Jurkat, Clone E6-1 (cell line): ENCODE measurements around the gene HTRA1.

ENCODE experiments used
- DNase-seq: peaks from one replicate; pipeline ENCODE4 v3.0.0-alpha.2; 2011; ENCODE audit warnings: low read depth, low spot score
- H3K4me3 ChIP-seq: 2 replicates; pipeline ENCODE4 v1.5.1; 2011; ENCODE audit warnings: mild to moderate bottlenecking, low read length, control low read depth, moderate library complexity

HTRA1 gene

DNA sequence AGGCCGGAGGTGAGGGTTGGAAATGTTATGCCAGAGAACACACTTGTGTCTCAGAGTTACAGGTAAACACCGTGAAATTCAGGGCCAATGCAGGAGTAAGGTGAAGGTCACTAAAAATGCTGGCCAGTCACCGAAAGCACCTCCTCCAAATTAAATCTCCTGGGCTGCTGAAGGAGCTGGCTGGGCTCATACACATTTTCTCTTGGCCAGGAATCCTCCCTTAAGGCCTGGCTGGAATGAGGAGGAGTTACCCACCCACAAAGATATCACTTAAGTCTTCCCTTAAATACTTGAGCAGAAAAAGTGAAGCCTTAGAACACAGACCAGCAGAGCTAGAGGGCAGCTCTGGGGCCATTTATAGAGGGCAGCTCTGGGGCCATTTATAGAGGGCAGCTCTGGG is 46.3 kb downstream of the HTRA1 start:
- no peak overlapping the region for H3K4me3 ChIP-seq
- no peak for DNase-seq

DNA sequence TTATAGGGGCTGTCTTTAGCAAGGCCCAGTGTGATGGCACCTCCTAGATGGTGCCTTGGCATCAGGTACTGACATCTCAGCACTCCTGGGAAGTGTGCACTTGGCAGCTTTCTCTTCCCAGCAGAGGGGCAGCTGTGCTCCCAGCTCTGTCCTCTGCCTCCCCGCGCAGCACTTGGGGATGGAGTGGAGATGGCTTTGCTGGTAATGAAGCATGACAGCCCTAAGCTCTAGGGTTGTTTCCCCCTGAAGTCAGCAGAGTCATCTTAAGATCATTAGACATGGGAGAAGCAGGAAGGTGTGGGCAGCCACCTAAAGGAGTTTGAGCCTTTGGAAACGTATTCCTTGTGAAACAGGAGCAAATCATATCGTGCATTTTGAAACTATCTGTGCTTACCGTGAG is 46.7 kb downstream of the HTRA1 start:
- no peak for DNase-seq
- H3K4me3 ChIP-seq = no peak overlapping the region

DNA sequence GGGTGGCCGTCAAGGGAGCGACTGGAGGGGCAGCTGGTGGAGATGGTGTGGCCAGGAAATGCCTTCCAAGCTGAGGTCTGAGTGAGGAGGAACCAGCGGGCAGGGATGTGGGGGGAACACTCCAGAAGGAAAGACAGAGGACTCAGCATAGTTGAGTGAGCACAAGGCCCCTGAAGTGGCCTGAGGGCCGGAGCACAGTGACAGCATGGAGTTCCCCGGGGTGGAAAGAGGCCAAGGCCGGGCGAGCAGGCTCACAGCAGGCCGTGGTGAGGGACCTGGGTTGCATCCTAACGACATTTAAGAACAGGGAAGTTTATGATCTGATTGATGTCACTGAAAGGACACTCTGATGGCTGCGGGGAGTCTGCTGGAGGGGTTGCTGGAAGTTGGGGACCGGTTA is 48.0 kb downstream of the HTRA1 start:
- DNase-seq = no peak
- no peak overlapping the region for H3K4me3 ChIP-seq

DNA sequence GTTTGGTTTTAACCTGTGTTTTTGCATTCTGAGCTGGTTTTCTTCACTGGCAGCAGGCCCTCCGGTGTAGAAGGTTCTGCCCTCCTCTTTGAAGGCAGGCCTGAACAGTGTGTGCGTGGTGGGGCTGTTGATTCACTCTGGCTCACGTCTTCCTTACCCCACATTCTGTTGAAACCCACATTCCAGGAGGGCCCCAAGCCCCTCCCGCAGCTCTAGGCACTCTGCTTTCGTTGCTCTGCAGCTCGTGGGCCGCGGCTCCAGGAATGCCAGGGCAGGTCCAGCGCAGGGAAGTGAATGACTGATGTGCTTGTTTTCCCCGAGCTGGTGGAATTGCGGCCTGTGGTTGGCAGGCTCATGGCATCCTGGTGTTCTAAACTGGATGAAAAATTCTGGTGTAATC is 49.0 kb downstream of the HTRA1 start:
- no peak for DNase-seq
- H3K4me3 ChIP-seq = no peak overlapping the region

DNA sequence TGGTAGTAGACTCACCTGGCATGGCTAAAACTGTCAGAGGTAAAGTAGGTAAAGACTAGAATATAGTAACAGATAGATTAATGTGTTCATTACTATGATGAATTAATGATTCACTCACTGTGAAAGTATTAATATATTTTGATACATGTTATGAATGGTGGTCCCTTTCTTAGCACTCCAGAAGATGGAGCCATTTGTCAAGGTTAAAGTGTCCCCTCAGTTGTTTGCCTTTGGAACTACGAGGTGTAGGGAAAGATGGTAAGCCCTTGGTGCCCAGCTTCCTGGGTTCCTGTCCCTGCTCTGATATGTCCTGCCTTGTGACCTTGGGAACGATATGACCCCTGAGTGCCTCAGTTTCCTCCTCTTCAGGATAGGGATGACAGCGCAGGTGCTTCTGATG is 49.4 kb downstream of the HTRA1 start:
- H3K4me3 ChIP-seq = no peak overlapping the region
- DNase-seq = peak; percentile 36

DNA sequence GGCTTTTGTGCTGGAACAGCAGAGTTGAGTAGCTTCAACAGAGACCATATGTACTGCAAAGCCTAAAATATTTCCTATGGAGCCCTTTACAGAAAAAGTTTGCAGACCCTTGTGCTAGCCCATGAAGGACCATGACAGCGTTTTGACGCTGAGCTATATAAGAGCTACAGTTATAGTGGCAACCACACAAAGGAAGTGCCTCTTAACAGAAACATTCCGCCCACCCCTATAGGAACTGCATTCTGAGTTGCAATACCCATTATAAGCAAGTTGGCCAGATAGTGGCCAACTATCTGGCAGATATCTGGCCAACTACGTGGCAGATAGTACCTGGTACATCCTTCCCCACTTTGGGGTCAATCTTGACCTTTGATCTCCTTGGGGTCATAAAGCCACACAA is 51.7 kb downstream of the HTRA1 start:
- no peak overlapping the region for H3K4me3 ChIP-seq
- peak; percentile 34 for DNase-seq

DNA sequence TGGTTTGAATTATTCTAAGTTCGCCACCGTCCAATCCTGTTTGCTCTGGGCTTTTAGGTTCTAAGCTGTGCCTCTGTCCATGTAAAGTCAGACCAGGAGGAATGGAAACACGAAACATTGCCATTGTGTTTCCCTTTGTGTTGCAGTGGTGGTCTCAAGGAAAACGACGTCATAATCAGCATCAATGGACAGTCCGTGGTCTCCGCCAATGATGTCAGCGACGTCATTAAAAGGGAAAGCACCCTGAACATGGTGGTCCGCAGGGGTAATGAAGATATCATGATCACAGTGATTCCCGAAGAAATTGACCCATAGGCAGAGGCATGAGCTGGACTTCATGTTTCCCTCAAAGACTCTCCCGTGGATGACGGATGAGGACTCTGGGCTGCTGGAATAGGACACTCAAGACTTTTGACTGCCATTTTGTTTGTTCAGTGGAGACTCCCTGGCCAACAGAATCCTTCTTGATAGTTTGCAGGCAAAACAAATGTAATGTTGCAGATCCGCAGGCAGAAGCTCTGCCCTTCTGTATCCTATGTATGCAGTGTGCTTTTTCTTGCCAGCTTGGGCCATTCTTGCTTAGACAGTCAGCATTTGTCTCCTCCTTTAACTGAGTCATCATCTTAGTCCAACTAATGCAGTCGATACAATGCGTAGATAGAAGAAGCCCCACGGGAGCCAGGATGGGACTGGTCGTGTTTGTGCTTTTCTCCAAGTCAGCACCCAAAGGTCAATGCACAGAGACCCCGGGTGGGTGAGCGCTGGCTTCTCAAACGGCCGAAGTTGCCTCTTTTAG is 52.9 kb downstream of the HTRA1 start:
- H3K4me3 ChIP-seq = no peak overlapping the region
- no peak for DNase-seq

DNA sequence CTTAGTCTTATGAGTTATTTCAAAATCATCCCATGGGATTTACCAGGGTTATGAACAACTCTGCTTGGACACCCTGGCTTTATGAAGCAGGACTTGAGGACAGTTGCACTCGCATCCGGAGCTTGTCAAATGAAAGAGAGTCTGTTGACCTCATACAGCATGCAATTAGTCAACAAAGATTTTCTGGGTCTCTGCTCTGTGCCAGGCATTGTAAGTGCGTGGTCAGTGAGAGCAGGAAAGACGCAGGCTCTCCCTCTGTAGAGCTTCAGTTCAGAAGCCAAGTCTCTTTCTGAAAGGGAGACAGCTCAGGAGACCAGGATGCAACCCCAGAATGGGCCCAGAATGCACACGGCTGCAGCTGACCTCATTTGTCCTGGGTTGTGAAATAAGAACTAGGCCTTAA is 53.7 kb downstream of the HTRA1 start:
- DNase-seq = no peak
- H3K4me3 ChIP-seq = no peak overlapping the region

DNA sequence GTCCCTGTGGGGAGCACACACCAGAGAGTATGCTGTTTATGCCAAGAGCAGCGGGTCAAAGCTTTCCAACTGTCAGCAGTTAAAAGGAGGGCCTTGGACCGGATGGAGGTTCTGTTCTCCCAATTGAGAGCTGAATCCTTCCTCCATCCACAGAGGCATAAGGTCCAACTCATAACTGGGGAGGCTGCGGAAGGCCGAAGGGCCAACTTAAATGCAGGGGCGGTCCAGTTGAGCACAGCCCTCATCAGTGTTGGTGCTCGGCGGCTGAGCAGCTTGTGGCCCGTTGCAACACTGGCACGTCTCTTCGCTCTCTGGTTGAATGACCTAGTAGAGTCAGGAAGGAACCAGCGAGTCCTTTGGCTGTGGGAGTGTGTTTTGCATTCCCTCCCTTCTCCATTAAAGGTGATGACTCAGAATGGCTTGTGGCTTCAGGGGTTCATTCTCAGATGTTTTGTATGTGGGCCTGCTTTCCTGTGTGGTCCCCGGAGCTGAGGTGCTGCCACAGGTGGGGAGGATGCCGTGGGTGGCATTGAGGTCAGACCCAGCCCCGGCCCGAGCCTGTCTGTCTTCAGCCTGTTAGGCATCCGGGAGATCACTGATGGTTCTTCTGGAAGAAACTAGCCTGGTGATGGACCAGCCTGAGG is 54.4 kb downstream of the HTRA1 start:
- H3K4me3 ChIP-seq = no peak overlapping the region

DNA sequence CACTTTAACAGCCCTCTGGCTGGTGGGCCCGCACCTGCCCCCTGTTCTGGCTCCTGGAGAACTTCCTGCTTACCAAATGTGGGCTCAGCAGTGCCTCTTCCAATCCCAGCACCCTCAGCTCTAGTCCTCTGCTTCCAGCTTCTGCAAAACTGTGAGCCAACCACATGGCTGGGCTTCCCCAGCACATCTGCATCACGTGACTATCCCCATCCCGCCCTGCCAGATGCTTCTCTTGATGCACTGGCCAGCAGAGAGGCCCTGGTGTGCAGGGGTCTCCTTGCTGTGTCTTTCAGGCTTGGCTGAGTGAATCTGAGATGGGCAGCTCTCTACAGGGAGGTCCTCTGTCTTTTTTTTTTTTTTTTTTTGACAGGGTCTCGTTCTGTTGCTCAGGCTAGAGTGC is 55.4 kb downstream of the HTRA1 start:
- no peak overlapping the region for H3K4me3 ChIP-seq

More for the DNA sequence above, 54.4 kb downstream of the HTRA1 start:
- peak; percentile 89 for DNase-seq

DNA sequence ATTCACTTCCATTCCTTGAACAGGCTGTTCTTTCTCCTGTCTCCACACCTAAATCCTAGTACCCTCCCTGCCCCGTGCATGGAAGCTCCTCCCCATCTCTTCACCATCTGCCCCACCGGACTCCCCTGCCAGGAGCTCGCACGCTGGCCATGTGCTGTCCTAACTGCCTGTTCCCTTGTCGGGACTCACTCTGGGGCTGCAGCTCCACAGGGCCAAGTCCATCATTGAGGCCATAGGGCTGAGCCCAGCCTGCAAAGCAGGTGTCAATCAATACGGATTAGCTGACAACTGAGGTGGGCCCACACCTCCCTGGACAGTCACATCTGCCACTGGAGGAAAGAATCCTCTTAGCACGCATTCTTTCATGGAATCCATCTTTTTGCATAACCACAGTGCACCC is 57.8 kb downstream of the HTRA1 start:
- no peak overlapping the region for H3K4me3 ChIP-seq
- no peak for DNase-seq

More for the DNA sequence above, 55.4 kb downstream of the HTRA1 start:
- DNase-seq = peak; percentile 32

DNA sequence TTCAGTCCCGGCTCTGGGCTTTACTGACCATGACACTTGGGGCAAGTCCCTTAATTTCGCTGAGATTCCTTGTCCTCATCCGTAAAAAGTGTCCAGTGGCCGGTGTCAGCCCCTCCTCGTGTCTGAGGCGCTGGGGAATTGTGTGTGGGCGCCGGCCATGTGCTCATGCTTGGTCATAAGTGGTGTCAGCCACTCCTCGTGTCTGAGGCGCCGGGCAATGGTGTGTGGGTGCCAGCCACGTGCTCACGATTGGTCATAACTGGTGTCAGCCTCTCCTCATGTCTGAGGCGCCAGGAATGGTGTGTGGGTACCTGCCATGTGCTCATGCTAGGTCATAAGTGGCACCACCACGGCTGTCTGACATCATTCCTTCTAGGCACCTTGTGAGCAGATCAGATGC is 58.5 kb downstream of the HTRA1 start:
- no peak for DNase-seq
- no peak overlapping the region for H3K4me3 ChIP-seq

DNA sequence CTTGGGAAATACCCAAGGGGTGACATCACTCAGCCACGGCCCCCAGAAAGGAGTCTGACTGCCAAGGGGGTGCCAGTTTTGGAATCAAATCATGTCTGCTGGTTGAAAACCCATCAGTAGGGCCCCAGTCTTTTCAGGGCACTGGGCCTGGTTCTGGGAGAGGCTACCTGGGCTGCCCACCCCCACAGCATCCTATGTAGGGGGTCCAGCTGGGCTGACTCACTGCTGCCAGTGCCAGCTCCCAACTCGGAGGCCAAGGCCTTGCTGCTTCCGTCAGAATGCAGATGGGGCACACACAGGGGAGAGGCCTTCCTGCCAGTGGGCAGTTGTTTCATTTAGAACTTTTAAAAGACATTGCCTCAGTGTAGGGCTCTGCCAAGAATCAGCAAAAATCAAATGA is 59.7 kb downstream of the HTRA1 start:
- no peak overlapping the region for H3K4me3 ChIP-seq
- DNase-seq = no peak

DNA sequence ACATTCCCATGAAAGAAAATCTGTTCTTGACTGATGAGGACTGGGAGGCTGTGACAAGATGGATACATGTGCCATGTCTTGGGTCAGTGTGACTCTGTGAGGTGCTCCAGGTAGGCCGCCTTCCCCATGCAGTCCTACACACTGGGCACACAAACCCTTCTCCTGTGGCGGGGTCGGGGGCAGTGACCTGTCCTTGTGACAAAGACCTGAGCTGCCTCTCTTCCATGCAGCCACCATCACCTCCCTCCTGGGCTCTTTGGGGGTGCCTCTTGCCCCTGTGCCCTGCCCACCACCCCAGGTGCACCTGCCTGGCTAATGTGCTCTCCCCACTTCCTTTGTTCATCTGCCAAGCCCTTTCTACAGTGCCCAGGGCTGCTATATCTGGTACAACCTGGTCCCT is 63.5 kb downstream of the HTRA1 start:
- H3K4me3 ChIP-seq = no peak overlapping the region
- no peak for DNase-seq

DNA sequence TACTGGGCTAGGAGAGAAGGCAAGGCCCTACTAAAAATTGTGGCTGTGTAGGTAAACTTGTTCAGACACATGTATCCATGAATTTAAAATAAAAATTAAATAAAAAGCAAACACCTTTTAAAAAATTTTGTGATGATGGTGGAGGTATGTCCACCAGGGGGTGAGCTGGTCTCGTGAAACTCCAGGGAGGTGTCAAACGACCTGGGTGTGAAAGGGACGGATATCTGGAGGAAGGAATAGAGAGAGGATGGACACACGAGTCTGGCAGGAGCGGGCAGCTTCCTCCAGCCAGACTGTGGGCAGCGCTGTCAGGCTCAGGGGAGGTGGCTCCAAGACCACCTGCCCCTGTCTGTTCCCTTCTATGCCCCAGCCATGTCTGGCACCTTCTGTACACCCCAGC is 64.4 kb downstream of the HTRA1 start:
- no peak for DNase-seq
- H3K4me3 ChIP-seq = no peak overlapping the region

DNA sequence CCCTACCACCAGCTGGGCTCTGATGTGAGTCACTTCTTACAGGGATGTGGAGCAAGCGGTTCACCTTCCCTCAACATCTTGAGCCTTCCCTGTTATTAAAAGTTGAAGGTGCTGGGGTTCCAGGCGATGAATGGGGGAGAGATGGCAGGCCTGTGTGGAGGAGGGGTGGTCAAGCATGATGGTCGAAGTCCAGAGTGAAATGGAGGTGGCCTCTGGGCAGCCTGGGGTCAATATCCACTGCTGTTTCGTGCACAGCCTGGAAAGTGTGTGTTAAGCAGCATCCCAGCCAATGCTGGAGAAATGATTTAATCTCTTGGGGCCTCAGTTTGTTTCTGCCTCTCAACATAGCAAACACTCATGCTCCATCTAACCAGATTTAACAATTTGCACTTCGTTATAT is 65.5 kb downstream of the HTRA1 start:
- H3K4me3 ChIP-seq = no peak overlapping the region
- DNase-seq = no peak

DNA sequence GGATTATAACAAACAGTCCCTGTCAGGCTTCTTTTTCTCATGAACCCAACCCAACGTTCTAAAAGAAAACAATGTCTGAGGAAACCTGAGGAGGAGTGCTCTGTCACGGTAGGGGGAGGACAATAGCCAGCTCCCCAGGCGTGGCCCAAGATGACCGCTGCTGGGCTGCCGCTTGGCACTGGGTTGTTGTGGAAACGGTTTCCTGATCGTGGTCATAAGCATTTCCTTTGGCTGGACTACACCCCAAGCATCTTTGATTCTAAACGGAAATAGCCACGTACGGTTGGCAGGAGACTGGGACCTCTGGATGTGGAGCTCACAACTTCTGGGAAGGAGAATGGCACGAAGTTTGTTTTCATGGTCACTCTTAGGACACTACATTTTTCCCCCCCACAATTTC is 68.8 kb downstream of the HTRA1 start:
- H3K4me3 ChIP-seq = no peak overlapping the region
- DNase-seq = no peak

DNA sequence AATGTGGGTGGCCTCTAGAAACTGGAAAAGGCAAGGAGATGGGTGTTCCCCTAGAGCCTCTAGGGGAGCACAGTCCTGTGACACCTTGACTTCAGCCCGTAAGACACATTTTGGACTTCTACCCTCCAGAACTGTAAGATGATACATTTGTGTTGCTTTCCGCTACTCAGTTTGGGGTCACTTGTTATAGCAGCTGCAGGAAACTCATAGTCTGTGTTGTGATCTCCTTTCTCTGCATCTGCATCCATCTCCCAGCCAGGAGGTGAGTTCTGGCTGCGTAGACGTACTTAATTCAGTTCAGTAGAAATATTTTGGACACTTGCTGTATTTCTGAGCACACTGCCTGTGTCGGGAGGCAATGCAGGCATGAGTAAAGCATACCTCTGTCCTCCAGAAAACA is 69.9 kb downstream of the HTRA1 start:
- H3K4me3 ChIP-seq = no peak overlapping the region
- no peak for DNase-seq

DNA sequence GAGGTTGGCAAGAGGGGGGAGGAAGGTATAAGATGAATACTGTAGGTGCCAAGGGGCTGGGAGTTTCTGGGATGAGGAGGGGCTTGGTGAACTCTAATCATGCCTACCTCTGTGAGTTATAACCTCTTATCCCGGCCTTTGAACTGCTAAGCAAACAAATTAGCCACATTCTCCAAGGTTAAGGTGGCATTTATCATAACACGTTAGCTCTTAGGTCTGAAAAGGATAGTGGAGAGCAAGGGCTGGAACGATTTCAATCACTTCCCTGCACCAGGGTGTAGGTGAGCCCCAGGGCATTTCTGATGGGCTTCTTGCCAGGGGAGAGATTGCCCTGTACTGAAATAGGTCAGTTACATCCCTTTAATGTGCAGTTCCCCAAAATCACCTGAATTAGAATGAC is 70.6 kb downstream of the HTRA1 start:
- H3K4me3 ChIP-seq = no peak overlapping the region
- DNase-seq = no peak

DNA sequence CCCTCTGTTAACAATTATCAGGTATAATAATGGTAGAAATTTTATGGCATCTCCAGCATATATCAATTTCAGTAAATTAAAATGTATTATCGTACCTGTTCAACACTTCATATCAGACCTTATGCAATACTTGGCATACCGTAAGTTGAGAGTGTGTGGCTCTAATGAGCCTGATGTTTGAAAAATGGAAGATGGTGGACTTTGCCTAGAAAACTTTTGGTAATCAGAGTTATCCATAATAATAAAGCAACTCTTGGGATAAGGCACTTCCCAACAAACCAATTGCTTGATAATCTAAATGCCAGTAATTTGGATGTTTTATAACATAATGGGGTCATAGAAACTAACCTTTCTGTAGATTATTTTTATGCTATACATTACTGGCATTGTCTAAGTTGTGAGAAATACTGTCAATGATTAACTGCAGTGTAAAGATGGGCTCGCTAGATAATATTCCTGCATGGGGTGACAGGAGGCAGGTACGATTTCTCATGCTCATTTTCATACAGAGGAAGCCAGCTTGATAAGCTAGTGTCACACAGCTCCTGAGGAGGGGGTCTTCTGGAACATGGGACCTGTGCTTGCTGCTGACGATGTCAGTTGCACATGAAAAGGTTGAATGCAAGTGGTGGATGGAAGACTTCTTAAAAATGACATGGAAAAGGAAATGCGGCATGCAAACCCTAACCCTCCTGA is 71.4 kb downstream of the HTRA1 start:
- no peak for DNase-seq
- no peak overlapping the region for H3K4me3 ChIP-seq
